Effector CD8-positive, alpha-beta T cell (primary cell): ENCODE data around the gene PLPP3.

Experiments used
- DNase-seq: peaks from one replicate; lab custom pipeline; 2025; lab: John Stamatoyannopoulos, UW

PLPP3 gene

DNA sequence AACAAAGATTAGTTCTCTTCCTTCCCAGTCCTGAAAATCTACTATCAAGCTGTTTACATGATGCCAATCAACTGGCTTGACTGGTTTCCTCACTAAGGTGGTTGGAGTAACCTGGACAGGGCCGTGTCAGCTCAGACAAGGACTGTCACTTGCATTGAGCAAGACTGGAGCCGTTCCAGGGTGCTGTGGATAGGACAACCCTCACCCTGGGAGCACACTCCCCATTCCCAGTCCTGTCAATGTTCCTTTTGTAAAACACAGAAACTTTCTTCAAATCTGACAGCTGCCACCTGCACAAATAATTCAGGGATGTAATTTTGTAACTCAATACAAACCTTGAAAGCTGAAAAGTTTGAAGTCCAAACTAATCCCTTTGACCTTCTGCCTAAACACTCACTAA lies 31.4 kb downstream of the PLPP3 start:
- DNase-seq, result no peak

GRCh38 chr1:56547473-56547872 lies 31.9 kb downstream of the PLPP3 start:
- no peak for DNase-seq

DNA sequence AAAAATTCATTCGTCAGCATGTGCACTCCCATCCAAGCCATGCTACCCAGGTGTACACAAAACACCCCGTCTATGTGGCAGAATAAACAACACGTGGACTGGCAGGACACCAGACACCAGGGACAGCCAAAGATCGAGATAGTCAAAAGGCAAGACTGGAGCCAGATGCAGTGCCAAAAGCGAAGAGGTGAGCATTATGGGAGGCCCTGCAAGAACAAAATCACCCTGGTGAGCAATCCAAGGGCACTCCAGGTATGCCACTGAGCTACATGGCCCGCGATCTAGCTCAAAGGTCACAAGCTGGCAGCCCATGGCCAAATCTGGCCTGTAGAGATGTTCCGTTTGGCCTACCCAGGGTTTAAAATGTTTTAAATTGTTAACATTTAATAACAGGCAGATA lies 33.7 kb downstream of the PLPP3 start:
- no peak for DNase-seq

DNA sequence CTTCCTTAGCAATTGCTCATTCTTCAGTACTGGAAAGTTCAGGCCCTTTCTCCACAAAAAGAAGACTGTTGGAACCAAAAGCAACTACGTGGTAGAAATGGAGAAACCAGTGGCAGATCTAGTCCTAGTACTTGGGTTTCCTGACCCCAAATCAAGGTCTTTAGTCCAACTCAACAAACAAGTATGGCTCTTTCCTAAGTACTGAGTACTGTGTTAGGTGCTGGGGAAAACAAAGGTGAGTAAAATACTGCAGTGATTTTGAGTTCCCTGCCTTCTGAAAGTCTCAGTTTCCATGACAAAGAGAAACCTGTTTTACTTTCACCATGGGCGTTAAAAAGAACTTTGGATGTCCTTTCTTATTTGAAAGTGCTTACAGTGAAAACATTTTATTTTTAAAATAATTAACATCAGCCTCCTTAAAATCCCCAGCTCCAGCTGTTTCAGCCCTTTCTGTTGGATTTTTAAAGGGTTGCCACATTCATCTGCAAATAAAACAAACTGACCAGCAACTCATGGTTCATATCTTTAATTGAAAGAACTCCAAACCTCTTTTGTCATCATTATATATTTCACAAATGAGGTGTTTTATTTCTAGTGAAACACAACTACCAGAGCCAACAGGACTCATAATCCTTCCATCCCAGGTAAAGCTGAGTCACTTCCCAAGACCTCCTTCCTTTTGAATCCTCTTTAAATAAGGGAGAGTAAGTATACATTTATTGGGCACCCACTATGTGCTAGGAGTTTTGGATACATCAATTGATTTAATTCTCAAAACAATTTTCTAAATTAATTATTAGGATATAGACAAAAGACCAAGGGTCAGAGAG lies 35.4 kb downstream of the PLPP3 start:
- DNase-seq, result no peak

DNA sequence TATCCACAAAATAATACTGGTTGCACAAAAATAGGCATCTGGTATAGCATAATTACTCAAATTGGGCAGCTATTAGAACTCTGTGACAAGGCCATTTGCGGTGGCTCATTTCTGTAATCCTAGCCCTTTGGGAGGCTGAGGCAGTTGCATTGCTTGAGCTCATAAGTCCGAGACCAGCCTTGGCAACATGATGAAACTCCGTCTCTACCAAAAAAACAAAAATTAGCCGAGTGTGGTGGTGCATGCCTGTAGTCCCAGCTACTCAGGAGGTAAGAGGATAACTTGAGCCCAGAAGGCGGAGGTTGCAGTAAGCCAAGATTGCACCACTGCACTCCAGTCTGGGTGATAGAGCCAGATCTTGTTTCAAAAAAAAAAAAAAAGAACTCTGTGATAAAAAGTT lies 36.7 kb downstream of the PLPP3 start:
- DNase-seq, result no peak

DNA sequence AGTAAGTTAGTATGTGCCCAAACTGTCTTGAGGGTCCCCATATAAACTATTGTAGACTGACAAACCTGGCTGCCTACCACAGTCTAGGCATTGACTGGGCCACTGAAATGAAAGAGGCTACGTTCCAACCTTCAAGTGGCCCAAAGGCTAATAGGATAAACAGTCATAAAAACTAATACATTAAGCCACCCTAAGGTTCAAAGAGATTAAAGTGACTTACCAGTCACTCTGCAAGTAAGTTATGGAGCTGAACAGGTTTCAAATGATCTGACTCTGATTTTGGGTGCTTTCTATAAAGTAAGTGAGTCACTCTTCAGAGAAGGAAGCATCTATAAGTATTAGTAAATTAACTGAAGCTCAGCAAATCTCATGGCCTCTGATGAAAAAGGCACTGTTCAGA lies 38.0 kb downstream of the PLPP3 start:
- DNase-seq, result no peak

DNA sequence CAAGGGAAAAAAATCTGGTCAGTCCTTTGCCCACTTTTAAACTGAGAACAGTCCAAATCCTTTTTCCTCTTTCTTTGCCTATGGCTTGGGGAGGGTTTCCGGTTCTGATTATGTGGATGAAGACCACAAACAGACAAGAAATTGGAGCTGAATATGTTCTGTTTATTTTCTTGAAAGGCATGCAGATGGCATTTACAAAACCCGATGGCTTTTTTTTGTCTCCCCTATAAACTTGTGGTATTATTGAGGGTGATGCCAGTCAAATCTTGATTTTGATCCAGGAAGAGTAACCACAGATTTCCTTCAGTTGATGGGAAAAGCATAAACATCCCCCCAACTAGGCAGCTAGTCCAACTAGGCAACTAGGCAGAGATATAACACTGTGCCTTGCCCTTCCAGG lies 38.9 kb downstream of the PLPP3 start:
- no peak for DNase-seq

GRCh38 chr1:56539520-56539931 lies 39.8 kb downstream of the PLPP3 start:
- DNase-seq, result no peak

DNA sequence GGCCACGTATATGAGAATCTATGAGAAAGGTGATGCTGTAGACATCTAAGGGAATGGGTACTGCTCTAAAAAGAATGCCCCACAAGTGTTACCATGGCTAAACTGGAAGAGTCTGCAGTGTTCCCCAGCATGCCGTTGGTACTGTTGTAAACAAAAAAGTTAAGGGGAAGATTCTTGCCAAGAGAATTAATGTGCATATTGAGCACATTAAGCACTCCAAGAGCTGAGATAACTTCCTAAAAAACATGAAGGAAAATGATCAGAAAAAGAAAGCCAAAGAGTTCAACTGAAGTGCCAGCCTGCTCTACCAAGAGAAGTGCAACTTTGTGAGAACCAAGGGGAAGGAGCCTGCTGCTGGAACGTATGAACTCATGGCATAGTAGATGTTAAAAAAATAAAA lies 40.8 kb downstream of the PLPP3 start:
- DNase-seq, result no peak

- DNase-seq, result no peak
Observed at GRCh38 chr1:56537660-56538059, 41.7 kb downstream of the PLPP3 start.

DNA sequence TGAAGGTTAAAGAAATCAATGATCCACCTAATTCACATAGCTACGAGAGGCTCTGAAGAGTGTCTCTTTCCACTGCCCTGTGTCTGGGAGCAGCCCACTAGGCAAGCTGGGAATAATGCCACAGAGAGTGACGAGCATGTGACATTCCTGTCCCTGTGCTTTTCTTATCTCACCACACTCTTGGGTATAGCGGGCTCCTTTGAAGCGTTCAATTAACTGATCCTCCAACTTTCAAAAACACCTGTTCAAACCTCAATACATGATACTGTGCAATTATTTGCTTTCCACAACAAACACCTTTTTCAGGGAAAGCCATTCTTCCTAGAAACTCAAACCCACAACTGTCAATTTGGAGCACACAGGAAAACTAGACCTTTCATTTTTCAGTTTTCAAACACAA lies 43.4 kb downstream of the PLPP3 start:
- no peak for DNase-seq

GRCh38 chr1:56535362-56535761 lies 44.0 kb downstream of the PLPP3 start:
- no peak for DNase-seq

GRCh38 chr1:56534130-56534651 lies 45.2 kb downstream of the PLPP3 start:
- DNase-seq, result no peak

DNA sequence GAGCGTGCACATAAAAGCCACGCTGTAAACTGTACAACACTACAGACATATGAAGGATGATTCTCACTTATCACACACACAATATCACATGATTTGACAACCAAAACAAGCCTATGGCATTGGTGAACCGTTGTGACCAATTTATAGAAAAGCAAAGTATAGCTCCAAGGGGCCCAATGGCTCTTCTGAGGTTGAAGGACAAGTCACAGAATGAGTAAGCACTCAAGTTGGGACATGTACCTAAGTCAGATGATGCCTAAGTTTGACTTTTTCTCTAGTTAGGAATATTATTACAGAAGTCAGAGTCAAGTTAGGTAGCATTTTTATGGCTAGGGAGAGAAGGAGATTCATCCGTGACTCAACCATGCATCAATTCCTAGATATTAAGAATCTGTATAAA lies 45.7 kb downstream of the PLPP3 start:
- DNase-seq, result no peak

GRCh38 chr1:56533197-56533596 lies 46.2 kb downstream of the PLPP3 start:
- DNase-seq, result no peak

GRCh38 chr1:56532350-56532683 lies 47.0 kb downstream of the PLPP3 start:
- no peak for DNase-seq

GRCh38 chr1:56531624-56532349 lies 47.6 kb downstream of the PLPP3 start:
- no peak for DNase-seq

- DNase-seq, result no peak
Observed at GRCh38 chr1:56529801-56530200, 49.6 kb downstream of the PLPP3 start.

DNA sequence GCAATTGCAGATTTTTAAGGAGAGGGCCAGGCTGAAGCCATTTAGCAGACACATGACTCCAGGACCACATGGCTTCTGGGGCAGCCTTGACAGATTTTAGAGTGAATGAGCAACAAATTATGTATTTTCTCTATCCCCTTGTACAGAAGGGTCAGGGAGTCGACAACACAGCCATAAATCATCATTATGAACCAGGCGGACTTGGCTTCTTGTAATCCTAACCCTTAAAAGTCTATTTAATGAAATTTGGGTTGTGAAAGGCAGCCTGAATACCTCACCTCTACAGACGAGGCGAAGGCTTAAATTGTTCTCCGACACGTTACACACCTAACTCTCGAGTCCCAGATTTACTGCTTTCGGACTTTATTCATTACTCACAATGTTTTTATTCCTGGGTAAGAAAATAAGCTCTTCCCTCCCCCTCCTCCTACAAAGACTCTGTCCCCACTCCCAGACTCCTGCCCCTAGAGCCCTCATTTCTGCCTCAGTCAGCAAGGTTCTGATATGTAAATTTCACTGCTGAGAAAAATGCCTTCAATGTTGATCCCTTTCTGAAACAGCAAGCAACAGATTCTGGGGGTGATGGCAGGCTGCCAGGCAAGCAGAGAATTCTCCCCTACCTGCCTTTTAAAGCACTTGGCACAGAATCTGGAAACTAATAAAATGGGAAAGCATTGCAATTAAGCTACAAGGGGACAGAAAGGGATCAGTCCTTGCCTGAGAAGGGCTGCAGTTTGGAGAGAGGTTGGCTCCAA lies 51.6 kb downstream of the PLPP3 start:
- no peak for DNase-seq

- no peak for DNase-seq
Observed at GRCh38 chr1:56526571-56527174, 52.7 kb downstream of the PLPP3 start.

DNA sequence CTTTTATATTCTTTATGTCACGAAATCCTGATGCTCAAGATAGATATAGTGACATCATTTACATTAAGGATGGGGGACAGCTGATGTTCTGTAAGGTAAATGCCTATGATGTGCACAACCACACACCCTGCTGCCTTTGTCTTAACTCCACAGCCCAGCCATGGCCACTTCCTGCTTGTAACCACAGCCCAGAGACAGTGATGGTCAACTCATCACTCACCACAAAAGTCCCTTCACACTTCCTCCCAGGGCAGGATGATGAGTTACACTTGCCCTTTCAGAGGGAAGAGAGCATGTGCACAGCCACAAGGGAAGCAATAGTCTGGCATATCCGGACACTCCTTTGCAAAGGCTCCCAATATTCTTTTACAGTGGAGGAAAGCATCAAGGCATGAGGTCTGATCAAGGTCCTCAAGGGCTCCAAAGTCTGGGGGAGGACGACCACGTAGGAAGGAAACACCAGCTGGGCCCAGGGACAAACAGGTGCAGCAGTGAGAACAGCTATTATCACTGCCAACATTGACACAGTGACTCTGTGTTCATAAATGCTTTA lies 53.8 kb downstream of the PLPP3 start:
- DNase-seq, result no peak

- no peak for DNase-seq
Observed at GRCh38 chr1:56524263-56524662, 55.1 kb downstream of the PLPP3 start.
